NCI-H1417 treated with DMSO at 0.1 percent for 48 hours (cell line): Measurements from ENCODE around the gene CXCR2.

ENCODE experiments used
- DNase-seq: peaks from one replicate; lab custom pipeline; 2025; lab: John Stamatoyannopoulos, UW

Gene CXCR2

GRCh38 chr2:218186355-218186766, 60.5 kb downstream of the CXCR2 start:
- DNase-seq = no peak
